K562 (cell line): ENCODE data around the gene GABPB2. TPM values are rescaled to one million over a fixed set of nuclear protein-coding genes. Genes with fewer than 3 reads are reported as not detected.

Experiments
- ATAC-seq: fragments of 200-7000 bp; cut with Tn5 transposase; 3 replicates; pipeline ENCODE4 v1.9.1; 2020; ENCODE audit warnings: moderate library complexity
- BruUV-seq: library from RNA; stranded (reverse); fragments of 400-500 nt; replicated peaks from 2 replicates; lab custom pipeline; 2021; lab: Mats Ljungman, UMichigan
- CTCF ChIA-PET: fragments of 300-600 bp; formaldehyde crosslinking; extraction: SDS; loops from one replicate; lab custom pipeline; 2021; ENCODE audit warnings: low intra/inter-chr PET ratio; lab: Yijun Ruan, JAX
- POLR2A ChIA-PET: fragments of 300-600, 350-650 bp; sonication (Branson Sonifier 250); formaldehyde crosslinking; extraction: SDS; loops from one replicate; lab custom pipeline; 2021; ENCODE audit warnings: antibody characterized with exemption, inconsistent platforms; lab: Yijun Ruan, JAX
- DNase-seq, 4 experiments: peaks; one replicate each; pipeline versions ENCODE4 v3.0.0 to v3.0.0-alpha.2; 2011 to 2018; ENCODE audit warnings: low spot score in 3 of 4, mixed read lengths in 3 of 4; ENCODE audit errors: extremely low read depth in 1 of 4
- FAIRE-seq: peaks from 2 replicates; lab custom pipeline; 2011; peaks lifted over from hg19 to GRCh38; lab: Jason Lieb, UNC
- H2AFZ ChIP-seq: 2 replicates; pipeline ENCODE4 v1.6.0; 2011; ENCODE audit warnings: low read depth, low read length, control low read depth, inconsistent platforms
- H3K27ac ChIP-seq: fragments of 200-600 bp; 3 replicates; pipeline ENCODE4 v1.8.0; 2011; ENCODE audit warnings: low read depth, mild to moderate bottlenecking, control low read depth, inconsistent platforms, low read length, moderate library complexity, mixed read lengths; ENCODE audit errors: extremely low read depth
- H3K27me3 ChIP-seq, 2 experiments: fragments of 300-600 bp in 1 of 2; 2 replicates in 1 of 2; 3 replicates in 1 of 2; pipeline versions ENCODE4 v1.6.0 to v1.8.0; 2011; ENCODE audit warnings: inconsistent platforms in 2 of 2, low read length in 2 of 2, mild to moderate bottlenecking in 1 of 2, mixed read lengths in 1 of 2, moderate library complexity in 1 of 2; ENCODE audit not compliant: control insufficient read depth in 2 of 2, insufficient read depth in 2 of 2
- H3K36me3 ChIP-seq: fragments of 300-600 bp; 3 replicates; pipeline ENCODE4 v1.8.0; 2011; ENCODE audit warnings: mild to moderate bottlenecking, low read length, inconsistent platforms; ENCODE audit not compliant: control insufficient read depth, insufficient read depth
- H3K4me1 ChIP-seq, 2 experiments: fragments of 200-600 bp in 1 of 2; replicated peaks in 1 of 2; 2 replicates in 1 of 2; 3 replicates in 1 of 2; pipeline versions ENCODE4 v1.5.1 to v1.8.0; 2011; ENCODE audit warnings: inconsistent platforms in 2 of 2, low read length in 2 of 2, mild to moderate bottlenecking in 1 of 2, mixed read lengths in 1 of 2, moderate library complexity in 1 of 2; ENCODE audit not compliant: control insufficient read depth in 2 of 2, insufficient read depth in 2 of 2
- H3K4me2 ChIP-seq: 2 replicates; pipeline ENCODE4 v1.6.1; 2011; ENCODE audit warnings: low read length, control low read depth, inconsistent platforms, mixed read lengths; ENCODE audit not compliant: insufficient read depth
- H3K4me3 ChIP-seq: fragments of 200-600 bp; sonication (generic), shearing (Covaris generic); 2 replicates; pipeline ENCODE4 v1.5.1; 2016; ENCODE audit warnings: control low read depth, inconsistent platforms
- H3K79me2 ChIP-seq: fragments of 200-600 bp; 3 replicates; pipeline ENCODE4 v1.8.0; 2011; ENCODE audit warnings: low read length, inconsistent platforms; ENCODE audit not compliant: control insufficient read depth, insufficient read depth
- H3K9ac ChIP-seq, 2 experiments: 2 replicates each; pipeline versions ENCODE4 v1.6.0 to v1.6.1; 2011; ENCODE audit warnings: low read depth in 2 of 2, low read length in 2 of 2, control low read depth in 1 of 2, inconsistent platforms in 1 of 2, mild to moderate bottlenecking in 1 of 2, mixed read lengths in 1 of 2; ENCODE audit not compliant: insufficient read depth in 1 of 2
- H3K9me1 ChIP-seq: one replicate; pipeline ENCODE4 v1.6.0; 2011; ENCODE audit warnings: inconsistent platforms, mild to moderate bottlenecking, low read length, moderate library complexity; ENCODE audit not compliant: control insufficient read depth, insufficient read depth
- H3K9me3 ChIP-seq: replicated peaks from 2 replicates; pipeline ENCODE4 v1.5.1; 2011; ENCODE audit warnings: low read depth, low read length, inconsistent platforms; ENCODE audit not compliant: control insufficient read depth, insufficient read depth
- H4K20me1 ChIP-seq: replicated peaks from 2 replicates; pipeline ENCODE4 v1.6.1; 2011; ENCODE audit warnings: low read length, inconsistent platforms, mixed read lengths; ENCODE audit not compliant: control insufficient read depth, insufficient read depth
- ARHGAP35 ChIP-seq: fragments of 450-650 bp; IDR thresholded peaks from 2 replicates; pipeline ENCODE4 v1.6.1; 2018; ENCODE audit not compliant: partially characterized antibody
- BRF1 ChIP-seq: IDR thresholded peaks from 3 replicates; pipeline ENCODE4 v1.6.1; 2011; ENCODE audit warnings: borderline replicate concordance, mild to moderate bottlenecking; ENCODE audit not compliant: insufficient read length; ENCODE audit errors: extremely low read depth
- CBX2 ChIP-seq: fragments of 200-600 bp; sonication (generic); IDR thresholded peaks from one replicate; pipeline ENCODE4 v1.6.1; 2012; ENCODE audit warnings: mild to moderate bottlenecking, low read length, inconsistent platforms; ENCODE audit not compliant: insufficient read depth, poor library complexity, severe bottlenecking
- FOXA3 ChIP-seq, 2 experiments: fragments of 450-650 bp in 1 of 2; sonication (generic) in 1 of 2; formaldehyde crosslinking; IDR thresholded peaks in 1 of 2; conservative IDR thresholded peaks in 1 of 2; 2 replicates each; pipeline versions ENCODE4 v1.4.0 to v1.8.0; 2020 to 2022; ENCODE audit warnings: mild to moderate bottlenecking in 2 of 2, missing genetic modification reagents in 1 of 2
- GABPA ChIP-seq: fragments of 200-800 bp; sonication (Bioruptor generic); conservative IDR thresholded peaks from 2 replicates; pipeline ENCODE4 v1.6.1; 2016; ENCODE audit warnings: low read depth, missing genetic modification characterization, missing compliant biosample characterization
- GATA2 ChIP-seq: sonication (generic); formaldehyde crosslinking; IDR thresholded peaks from 2 replicates; pipeline ENCODE4 v1.4.0; 2020; ENCODE audit warnings: mild to moderate bottlenecking, missing genetic modification reagents
- POLR2A ChIP-seq: fragments of 450-650 bp; conservative IDR thresholded peaks from 2 replicates; pipeline ENCODE4 v1.6.1; 2016
- POLR2G ChIP-seq: fragments of 200-400 bp; formaldehyde crosslinking; IDR thresholded peaks from 2 replicates; pipeline ENCODE4 v1.6.1; 2017; ENCODE audit warnings: low read depth, mild to moderate bottlenecking, antibody characterized with exemption, low read length, moderate library complexity
- RBFOX2 ChIP-seq: fragments of 200-400 bp; formaldehyde crosslinking; IDR thresholded peaks from 2 replicates; pipeline ENCODE4 v1.6.1; 2017; ENCODE audit warnings: low read depth, mild to moderate bottlenecking, low read length, moderate library complexity
- RBM14 ChIP-seq: fragments of 200-400 bp; formaldehyde crosslinking; IDR thresholded peaks from 2 replicates; pipeline ENCODE4 v1.6.1; 2018; ENCODE audit warnings: low read depth, mild to moderate bottlenecking, low read length, moderate library complexity, borderline replicate concordance; ENCODE audit not compliant: insufficient read depth
- SMAD1 ChIP-seq: fragments of 150-350 bp; IDR thresholded peaks from 2 replicates; pipeline ENCODE4 v1.6.1; 2014; ENCODE audit warnings: low read length, low read depth; ENCODE audit not compliant: partially characterized antibody
- STAT5A ChIP-seq: IDR thresholded peaks from 2 replicates; pipeline ENCODE4 v1.6.1; 2012; ENCODE audit warnings: low read length, inconsistent platforms, borderline replicate concordance
- SUPT5H ChIP-seq: fragments of 450-650 bp; IDR thresholded peaks from 2 replicates; pipeline ENCODE4 v1.6.1; 2016
- TRIM24 ChIP-seq, 2 experiments: fragments of 450-650 bp; IDR thresholded peaks; 2 replicates each; pipeline ENCODE4 v1.6.1; 2016
- ZNF324 ChIP-seq: fragments of 250-450 bp; sonication (Bioruptor Pico); IDR thresholded peaks from 2 replicates; pipeline ENCODE4 v1.4.0; 2020; ENCODE audit warnings: mild to moderate bottlenecking
- ZNF717 ChIP-seq: fragments of 250-450 bp; sonication (Bioruptor Pico); IDR thresholded peaks from 2 replicates; pipeline ENCODE4 v1.5.0; 2021
- WGBS: fragments of 100-300 bp; shearing (Covaris generic); methylation state at CpG from one replicate; pipeline ENCODE4 v1.1.6; 2016; ENCODE audit warnings: low coverage, mixed read lengths; ENCODE audit not compliant: insufficient coverage; ENCODE audit errors: missing lambda C conversion rate; 5-methylcytosine and 5-hydroxymethylcytosine counted together
- in situ Hi-C: fragments of 300-500 bp; cut with MboI; formaldehyde crosslinking; loops from 4 replicates; pipeline ENCODE4 v1.15.0; 2018; ENCODE audit warnings: inconsistent platforms, mixed read lengths
- intact Hi-C: fragments of 100-400 bp; cut with micrococcal nuclease; formaldehyde crosslinking; loops from 2 replicates; pipeline ENCODE4 v1.14.2; 2022
- polyA plus RNA-seq, 8 experiments: library from polyadenylated mRNA; depleted of rRNA in 4 of 8; stranded (reverse) in 5 of 8; unstranded in 3 of 8; fragments of >200 nt; fragmentation: Nextera tagmentation in 2 of 8; fragmentation: Illumina TruSeq in 1 of 8; extraction: Ambion mirVana in 2 of 8; extraction: Trizol in 1 of 8; gene quantifications; 2 replicates each; pipeline versions ENCODE4 v1.2.1 to v1.2.3, GENCODE V29; 2011 to 2014; ENCODE audit warnings: inconsistent platforms in 1 of 8, missing spikeins in 1 of 8
- total RNA-seq, 7 experiments: library from RNA; depleted of rRNA in 6 of 7; stranded (reverse); fragments of >200 nt in 6 of 7; fragmentation: Illumina TruSeq in 2 of 7; extraction: Trizol in 2 of 7; gene quantifications; 2 replicates each; pipeline versions ENCODE4 v1.2.1 to v1.2.3, GENCODE V29; 2011 to 2021; ENCODE audit warnings: low replicate concordance in 1 of 7
- TF ChIP-seq, protein P1 (sequence below): fragments of 450-650 bp; formaldehyde crosslinking; IDR thresholded peaks from 2 replicates; pipeline ENCODE4 v1.4.0; 2022; ENCODE audit warnings: missing genetic modification characterization
- TF ChIP-seq, protein P2 (sequence below): fragments of 450-650 bp; formaldehyde crosslinking; IDR thresholded peaks from 2 replicates; pipeline ENCODE4 v1.4.0; 2020; ENCODE audit warnings: mild to moderate bottlenecking, moderate library complexity

The GABPB2 gene
- total and polyA plus RNA-seq, 9 of the 15 experiments (the other 6 are each of a cell fraction or from before 2014, with no cell fraction given), result 2.2 to 13.3 (median 6.1) TPM

DNA sequence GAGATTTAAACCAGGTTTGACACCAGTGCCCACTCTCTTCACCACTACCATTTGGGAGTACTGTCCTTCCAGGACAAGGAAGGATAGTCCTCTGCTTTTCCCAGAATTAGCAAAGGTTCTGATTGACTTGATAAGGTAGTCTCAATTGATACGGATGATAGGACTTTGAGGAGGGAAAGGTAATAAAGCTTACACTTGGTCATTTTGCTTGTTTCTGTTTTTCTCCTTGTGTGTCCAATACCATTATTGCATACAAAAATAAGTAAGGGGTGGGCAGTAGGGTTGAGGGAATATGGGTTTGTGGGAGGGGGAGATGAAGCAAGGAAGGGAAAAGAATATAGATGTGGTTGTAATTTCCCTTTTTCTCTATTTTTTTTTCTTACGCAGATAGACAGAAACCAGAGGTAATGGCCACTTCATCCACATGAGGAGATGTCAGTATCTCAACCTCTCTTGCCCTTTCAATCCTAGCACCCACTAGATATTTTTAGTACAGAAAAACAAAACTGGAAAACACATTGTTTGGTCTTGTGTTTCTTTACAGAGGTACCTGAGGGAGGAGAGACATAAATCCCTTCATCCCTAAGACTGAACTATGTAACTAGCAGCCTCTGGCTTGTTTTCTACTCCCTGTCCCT lies 20.4 kb upstream of the GABPB2 start (continued):
- TF ChIP-seq RBFOX2, result 0 out of 2 replicates have a peak, but pooled peaks have one; percentile 22
- TF ChIP-seq GATA2 (CRISPR knock-in tag), result 0 out of 2 replicates have a peak, but pooled peaks have one; percentile 9
- TF ChIP-seq, protein P1, sequence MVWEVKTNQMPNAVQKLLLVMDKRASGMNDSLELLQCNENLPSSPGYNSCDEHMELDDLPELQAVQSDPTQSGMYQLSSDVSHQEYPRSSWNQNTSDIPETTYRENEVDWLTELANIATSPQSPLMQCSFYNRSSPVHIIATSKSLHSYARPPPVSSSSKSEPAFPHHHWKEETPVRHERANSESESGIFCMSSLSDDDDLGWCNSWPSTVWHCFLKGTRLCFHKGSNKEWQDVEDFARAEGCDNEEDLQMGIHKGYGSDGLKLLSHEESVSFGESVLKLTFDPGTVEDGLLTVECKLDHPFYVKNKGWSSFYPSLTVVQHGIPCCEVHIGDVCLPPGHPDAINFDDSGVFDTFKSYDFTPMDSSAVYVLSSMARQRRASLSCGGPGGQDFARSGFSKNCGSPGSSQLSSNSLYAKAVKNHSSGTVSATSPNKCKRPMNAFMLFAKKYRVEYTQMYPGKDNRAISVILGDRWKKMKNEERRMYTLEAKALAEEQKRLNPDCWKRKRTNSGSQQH (CRISPR knock-in tag), result peak; percentile 26; the same call in 1 of the 2 replicates
- peak; percentile 74 for TF ChIP-seq POLR2A
- 0 out of 2 replicates have a peak, but pooled peaks have one; percentile 18 for TF ChIP-seq ZNF717
- peak; percentile 74 for TF ChIP-seq SUPT5H
- TF ChIP-seq POLR2G, result peak; percentile 42; the same call in 1 of the 2 replicates

DNA sequence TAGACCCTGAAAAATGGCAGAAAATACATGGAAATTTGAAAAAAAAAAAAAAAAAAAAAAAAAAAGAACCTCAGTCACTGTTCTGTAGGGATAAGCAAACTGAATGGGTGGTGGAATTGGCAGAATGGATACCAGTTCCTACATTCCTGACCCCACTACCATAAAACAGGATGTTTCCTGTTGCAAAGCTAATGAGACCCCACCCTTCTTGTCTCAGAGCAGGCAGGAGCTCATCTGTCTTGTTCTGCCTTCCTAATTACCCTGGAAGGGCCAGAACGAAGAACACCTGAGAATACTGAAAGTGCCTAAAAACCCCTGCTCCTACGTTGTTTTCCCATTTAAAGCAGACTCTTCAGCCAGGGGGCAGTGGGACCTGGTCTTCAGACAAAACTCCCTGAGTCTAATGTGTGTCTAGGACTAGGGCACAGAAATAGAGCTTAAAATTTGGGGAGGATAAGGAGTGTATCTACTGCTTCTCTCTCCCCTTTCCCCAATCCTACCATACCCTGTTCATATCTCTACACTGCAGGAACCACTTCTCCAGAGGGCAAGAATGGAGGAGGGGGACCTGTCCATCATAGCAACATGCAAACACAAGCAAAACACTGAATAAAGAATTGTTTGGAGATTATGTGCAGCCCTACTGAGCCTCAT lies 19.1 kb upstream of the GABPB2 start:
- peaks cover 2% of the 10 kb centered on the region for H3K9me1 ChIP-seq
- peak overlapping the region in 1 of 2 experiments; percentile 1; a peak in 1 of 4 replicates for H3K9ac ChIP-seq
- H3K4me1 ChIP-seq, result peaks cover 35 to 48% of the 10 kb centered on the region in 2 experiments
- WGBS, result 42% methylated on average over 2 of the region's 2 CpGs
- H3K27ac ChIP-seq, result peak overlapping the region; percentile 59
- H2AFZ ChIP-seq, result no peak overlapping the region
- H3K36me3 ChIP-seq, result peaks cover 67% of the 10 kb centered on the region
- intact Hi-C loops (no loop called here), in situ Hi-C loops (no loop called here)
- ChIA-PET POLR2A (interaction anchor here (0.5 to 1.7 kb wide), 11 partner anchors 9 to 232 kb away, joined by 3 to 10 read pairs (median 4); partner anchors contain the start of genes MINDY1, MLLT11 and TNFAIP8L2), CTCF (no interaction called here)
- H4K20me1 ChIP-seq, result 0 out of 2 replicates have a peak, but pooled peaks cover 3% of the 10 kb centered on the region
- DNase-seq (peak in 2 of 4 experiments; percentile 66 to 69), ATAC-seq (peak; percentile 21), FAIRE-seq (no peak)
- BruUV-seq, result no TSS peak
- H3K9me3 ChIP-seq, result no peaks in the 10 kb centered on the region
- no peak overlapping the region for H3K4me3 ChIP-seq
- no peaks in the 10 kb centered on the region for H3K27me3 ChIP-seq
- H3K4me2 ChIP-seq, result peak overlapping the region; percentile 7; the same call in 1 of the 2 replicates
- peaks cover 45% of the 10 kb centered on the region for H3K79me2 ChIP-seq
- no peak for TF ChIP-seq GABPA (tag)
- TF ChIP-seq BRF1, result no peak
- TF ChIP-seq, protein P2, sequence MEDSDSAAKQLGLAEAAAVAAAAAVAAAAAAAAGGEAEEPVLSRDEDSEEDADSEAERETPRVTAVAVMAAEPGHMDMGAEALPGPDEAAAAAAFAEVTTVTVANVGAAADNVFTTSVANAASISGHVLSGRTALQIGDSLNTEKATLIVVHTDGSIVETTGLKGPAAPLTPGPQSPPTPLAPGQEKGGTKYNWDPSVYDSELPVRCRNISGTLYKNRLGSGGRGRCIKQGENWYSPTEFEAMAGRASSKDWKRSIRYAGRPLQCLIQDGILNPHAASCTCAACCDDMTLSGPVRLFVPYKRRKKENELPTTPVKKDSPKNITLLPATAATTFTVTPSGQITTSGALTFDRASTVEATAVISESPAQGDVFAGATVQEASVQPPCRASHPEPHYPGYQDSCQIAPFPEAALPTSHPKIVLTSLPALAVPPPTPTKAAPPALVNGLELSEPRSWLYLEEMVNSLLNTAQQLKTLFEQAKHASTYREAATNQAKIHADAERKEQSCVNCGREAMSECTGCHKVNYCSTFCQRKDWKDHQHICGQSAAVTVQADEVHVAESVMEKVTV (CRISPR knock-in tag), result no peak
- no peak for TF ChIP-seq TRIM24 (IDR thresholded peaks at IDR 0.05)
- no peak for TF ChIP-seq SMAD1
- TF ChIP-seq CBX2, result no peak
- no peak for TF ChIP-seq FOXA3 (CRISPR knock-in tag; conservative IDR thresholded peaks at IDR 0.05 in 1 of 2, IDR thresholded peaks at IDR 0.05 in 1 of 2)
- no peak for TF ChIP-seq ARHGAP35
- TF ChIP-seq ZNF324 (CRISPR knock-in tag), result no peak
- TF ChIP-seq STAT5A, result no peak
- TF ChIP-seq RBM14, result no peak
